Colonic mucosa (tissue), 4 donors: Measurements from ENCODE around the gene EVX1. TPM values are rescaled to one million over a fixed set of nuclear protein-coding genes. Genes with fewer than 3 reads are reported as not detected.

Experiments
- DNase-seq: peaks from one replicate; pipeline ENCODE4 v3.0.0-alpha.2; 2020
- H3K27ac ChIP-seq: fragments of 200-600 bp; one replicate; pipeline ENCODE4 v1.8.0; 2021
- H3K27me3 ChIP-seq: fragments of 200-600 bp; one replicate; pipeline ENCODE4 v1.8.0; 2021
- H3K36me3 ChIP-seq: fragments of 200-600 bp; one replicate; pipeline ENCODE4 v1.8.0; 2021
- H3K4me1 ChIP-seq: fragments of 200-600 bp; one replicate; pipeline ENCODE4 v1.8.0; 2021; ENCODE audit warnings: mild to moderate bottlenecking
- H3K4me3 ChIP-seq: fragments of 200-600 bp; one replicate; pipeline ENCODE4 v1.8.0; 2021
- H3K9ac ChIP-seq, 2 donors: one replicate each; pipeline ENCODE4 v1.7.0; 2013; ENCODE audit warnings: control low read depth in 2 of 2, low read depth in 2 of 2, low read length in 2 of 2
- H3K9me3 ChIP-seq: fragments of 200-600 bp; one replicate; pipeline ENCODE4 v1.8.0; 2021
- CTCF ChIP-seq: fragments of 200-600 bp; IDR thresholded peaks from one replicate; pipeline ENCODE4 v1.8.0; 2022; ENCODE audit warnings: antibody characterized with exemption, mild to moderate bottlenecking
- intact Hi-C: fragments of 100-400 bp; cut with DNase I; formaldehyde crosslinking; loops from one replicate; pipeline ENCODE4 v1.14.1; 2022
- total RNA-seq, 2 donors: library from RNA; stranded (reverse); fragmentation: NEBNext Ultra II Directional in 1 of 2; extraction: Animal tissue kit (Norgen Biotek cat#: 25700) in 1 of 2; gene quantifications; one replicate each; pipeline ENCODE4 v1.2.1, GENCODE V29; 2021
- donor health status: healthy.
- donor health status: DM: no; HTN: no; CAD: no.
- donor health status: DM: no; HTN: no; CAD: no.

Gene EVX1
- 1 to 10 TPM in 1 of 2 donors, under 1 TPM in 1; 0.32 to 1.5 TPM for total RNA-seq

DNA sequence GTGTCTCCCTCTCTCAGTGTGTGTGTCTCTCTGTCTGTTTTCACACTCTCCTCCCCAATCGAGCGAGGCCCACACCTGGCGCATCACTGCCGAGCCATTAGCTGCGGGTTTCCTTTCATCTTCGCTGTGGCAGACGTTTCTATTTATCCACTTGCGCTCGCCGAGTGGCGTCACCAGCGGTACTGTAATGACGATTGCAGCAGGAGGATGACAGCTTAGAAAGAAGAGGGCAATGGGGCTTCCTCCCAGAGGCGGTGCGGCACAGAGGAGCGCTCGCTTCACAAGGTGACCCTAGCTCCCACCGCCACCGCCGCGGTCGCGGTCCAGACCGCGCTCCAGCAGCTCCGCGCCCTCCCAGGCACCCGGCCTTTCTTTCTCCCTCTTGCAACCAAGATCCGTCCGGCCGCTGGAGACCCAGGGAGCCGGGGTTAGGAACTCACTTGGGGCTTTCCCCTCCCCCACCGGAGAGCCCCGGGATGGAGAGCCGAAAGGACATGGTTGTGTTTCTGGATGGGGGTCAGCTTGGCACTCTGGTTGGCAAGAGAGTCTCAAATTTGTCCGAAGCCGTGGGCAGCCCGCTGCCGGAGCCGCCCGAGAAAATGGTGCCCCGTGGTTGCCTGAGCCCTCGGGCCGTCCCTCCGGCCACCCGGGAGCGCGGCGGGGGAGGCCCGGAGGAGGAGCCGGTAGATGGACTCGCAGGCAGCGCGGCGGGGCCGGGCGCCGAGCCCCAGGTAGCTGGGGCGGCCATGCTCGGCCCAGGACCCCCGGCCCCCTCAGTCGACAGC, at the start of gene EVX1:
EVX1 (plus strand) TSS at position 248 of the 785 bp plus-strand sequence; CDS start at position 477, 229 bp downstream.
- no peaks in the 10 kb centered on the region for H3K36me3 ChIP-seq
- H3K27ac ChIP-seq = no peak within 1 kb of the TSS
- peak within 1 kb of the TSS; percentile 32 for H3K4me3 ChIP-seq
- no peak for TF ChIP-seq CTCF
- H3K27me3 ChIP-seq = peaks cover 86% of the 10 kb centered on the region
- peak within 1 kb of the TSS in 1 of 2 donors; percentile 6 for H3K9ac ChIP-seq
- intact Hi-C loops = no loop called here
- H3K4me1 ChIP-seq = peaks cover 25% of the 10 kb centered on the region
- DNase-seq = no peak
- H3K9me3 ChIP-seq = no peaks in the 10 kb centered on the region

- Histone ChIP-seq H3K4me3 (peak overlapping the region; percentile 39), H3K36me3 (no peaks in the 10 kb centered on the region), H3K9ac (peak overlapping the region; percentile 74 to 89), H3K9me3 (no peaks in the 10 kb centered on the region), H3K4me1 (peaks cover 6% of the 10 kb centered on the region), H3K27ac (peak overlapping the region; percentile 94), H3K27me3 (no peaks in the 10 kb centered on the region)
- DNase-seq = peak; percentile 48
- no peak for TF ChIP-seq CTCF
- intact Hi-C loops = loop anchor here (10.0 kb wide), 2 partner anchors 551 to 901 kb away; partner anchors contain the start of gene TAX1BP1
These were observed 49.1 kb upstream of the EVX1 start for GRCh38 chr7:27193335-27194001.

- peak overlapping the region; percentile 39 for H3K4me3 ChIP-seq
- H3K27me3 ChIP-seq = no peaks in the 10 kb centered on the region
- intact Hi-C loops = loop anchor here (10.0 kb wide), 2 partner anchors 551 to 901 kb away; partner anchors contain the start of gene TAX1BP1
- no peaks in the 10 kb centered on the region for H3K36me3 ChIP-seq
- peak overlapping the region; percentile 94 for H3K27ac ChIP-seq
- no peak for DNase-seq
- no peak for TF ChIP-seq CTCF
- peaks cover 6% of the 10 kb centered on the region for H3K4me1 ChIP-seq
- no peaks in the 10 kb centered on the region for H3K9me3 ChIP-seq
- H3K9ac ChIP-seq = peak overlapping the region in 1 of 2 donors; percentile 89
These were observed 48.6 kb upstream of the EVX1 start for GRCh38 chr7:27194002-27194352.

GRCh38 chr7:27194686-27195379, 47.8 kb upstream of the EVX1 start:
- Histone ChIP-seq H3K4me3 (peak overlapping the region; percentile 39), H3K9me3 (no peaks in the 10 kb centered on the region), H3K4me1 (peaks cover 6% of the 10 kb centered on the region), H3K27me3 (no peaks in the 10 kb centered on the region), H3K9ac (peak overlapping the region in 1 of 2 donors; percentile 53), H3K27ac (no peak overlapping the region), H3K36me3 (no peaks in the 10 kb centered on the region)
- no peak for TF ChIP-seq CTCF
- intact Hi-C loops = loop anchor here (10.0 kb wide), 2 partner anchors 550 to 900 kb away; partner anchors contain the start of gene TAX1BP1
- peak; percentile 53 for DNase-seq

GRCh38 chr7:27196287-27196767, 46.3 kb upstream of the EVX1 start:
- Histone ChIP-seq H3K4me1 (no peaks in the 10 kb centered on the region), H3K27ac (peak overlapping the region; percentile 0), H3K36me3 (no peaks in the 10 kb centered on the region), H3K9me3 (no peaks in the 10 kb centered on the region), H3K9ac (peak overlapping the region in 1 of 2 donors; percentile 59), H3K27me3 (peaks cover 4% of the 10 kb centered on the region), H3K4me3 (peak overlapping the region; percentile 68)
- intact Hi-C loops = loop anchor here (10.0 kb wide), 2 partner anchors 548 to 898 kb away; partner anchors contain the start of gene TAX1BP1
- TF ChIP-seq CTCF = peak; percentile 66
- DNase-seq = peak; percentile 97
